Fibroblast of lung (primary cell): ENCODE results near the gene METTL1.

Source experiments
- EZH2 ChIP-seq: IDR thresholded peaks from 2 replicates; pipeline ENCODE4 v1.5.1; 2012; ENCODE audit warnings: low read length, control low read depth, mild to moderate bottlenecking; ENCODE audit errors: missing control alignments
- TF ChIP-seq, protein P1 (sequence below), 2 donors: IDR thresholded peaks in 1 of 2; conservative IDR thresholded peaks in 1 of 2; 1 replicate in 1 of 2; 2 replicates in 1 of 2; pipeline ENCODE4 v1.5.1; 2011 to 2012; ENCODE audit warnings: low read length in 2 of 2, control low read depth in 1 of 2, inconsistent platforms in 1 of 2, low read depth in 1 of 2, mild to moderate bottlenecking in 1 of 2

DNA sequence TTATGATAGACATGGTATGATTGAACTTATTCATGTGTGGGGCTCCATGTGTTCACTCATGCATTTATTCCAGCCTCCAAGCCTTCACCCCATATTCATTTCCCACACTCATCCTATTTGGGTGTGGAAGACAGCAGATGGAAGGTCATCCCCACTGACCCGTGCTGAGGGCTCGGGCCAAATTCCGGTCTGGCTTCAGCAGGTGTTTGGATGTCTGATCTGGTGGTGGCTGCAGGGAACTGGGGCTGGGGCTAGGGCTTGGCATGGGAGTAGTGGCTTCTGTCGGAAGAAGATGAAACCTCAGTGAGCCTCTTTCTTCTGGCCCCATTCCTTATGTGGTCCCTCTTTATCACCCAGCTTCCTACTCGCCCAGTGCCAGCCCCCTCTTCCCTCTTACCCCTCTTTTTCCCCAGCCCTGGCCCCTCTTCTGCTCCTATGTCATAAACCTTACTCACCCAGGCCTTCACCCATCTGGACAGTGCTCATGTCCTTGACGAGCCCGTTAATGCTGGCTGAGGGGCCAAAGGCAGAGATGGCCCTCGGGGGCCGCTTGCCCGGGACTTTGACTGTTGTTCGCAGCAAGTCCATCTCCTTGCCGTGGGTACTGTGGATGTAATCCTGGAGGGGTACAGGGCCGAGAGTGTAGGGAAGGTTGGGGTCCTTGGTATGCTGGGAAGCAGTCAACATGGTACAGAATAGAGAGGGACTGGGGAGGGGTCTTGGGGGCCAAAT is 41.4 kb downstream of the METTL1 start:
- TF ChIP-seq, protein P1, sequence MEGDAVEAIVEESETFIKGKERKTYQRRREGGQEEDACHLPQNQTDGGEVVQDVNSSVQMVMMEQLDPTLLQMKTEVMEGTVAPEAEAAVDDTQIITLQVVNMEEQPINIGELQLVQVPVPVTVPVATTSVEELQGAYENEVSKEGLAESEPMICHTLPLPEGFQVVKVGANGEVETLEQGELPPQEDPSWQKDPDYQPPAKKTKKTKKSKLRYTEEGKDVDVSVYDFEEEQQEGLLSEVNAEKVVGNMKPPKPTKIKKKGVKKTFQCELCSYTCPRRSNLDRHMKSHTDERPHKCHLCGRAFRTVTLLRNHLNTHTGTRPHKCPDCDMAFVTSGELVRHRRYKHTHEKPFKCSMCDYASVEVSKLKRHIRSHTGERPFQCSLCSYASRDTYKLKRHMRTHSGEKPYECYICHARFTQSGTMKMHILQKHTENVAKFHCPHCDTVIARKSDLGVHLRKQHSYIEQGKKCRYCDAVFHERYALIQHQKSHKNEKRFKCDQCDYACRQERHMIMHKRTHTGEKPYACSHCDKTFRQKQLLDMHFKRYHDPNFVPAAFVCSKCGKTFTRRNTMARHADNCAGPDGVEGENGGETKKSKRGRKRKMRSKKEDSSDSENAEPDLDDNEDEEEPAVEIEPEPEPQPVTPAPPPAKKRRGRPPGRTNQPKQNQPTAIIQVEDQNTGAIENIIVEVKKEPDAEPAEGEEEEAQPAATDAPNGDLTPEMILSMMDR (conservative IDR thresholded peaks at IDR 0.05 in 1 of 2, IDR thresholded peaks at IDR 0.05 in 1 of 2; ENCODE audit: low read depth in 1 of 2, low read length in 2 of 2) = no peak
- TF ChIP-seq EZH2 = peak; percentile 56
